Liver (tissue), 9 donors: ENCODE data around the gene RHPN2. TPM values are rescaled to one million over a fixed set of nuclear protein-coding genes. Genes with fewer than 3 reads are reported as not detected.

Experiments used
- DNase-seq: peaks from one replicate; pipeline ENCODE4 v3.0.0-alpha.2; 2017; ENCODE audit warnings: low spot score
- H3K27ac ChIP-seq, 2 donors: one replicate each; pipeline ENCODE4 v1.7.0; 2013; ENCODE audit warnings: inconsistent platforms in 2 of 2, low read length in 2 of 2, control low read depth in 1 of 2, low read depth in 1 of 2, mild to moderate bottlenecking in 1 of 2
- H3K27me3 ChIP-seq, 4 donors: one replicate each; pipeline versions ENCODE4 v1.6.1 to v1.7.0; 2013; ENCODE audit warnings: low read length in 3 of 4, inconsistent platforms in 1 of 4, mild to moderate bottlenecking in 1 of 4, moderate library complexity in 1 of 4; ENCODE audit not compliant: control insufficient read depth in 4 of 4, insufficient read depth in 4 of 4
- H3K36me3 ChIP-seq, 4 donors: one replicate each; pipeline versions ENCODE4 v1.6.1 to v1.7.0; 2013; ENCODE audit warnings: low read length in 3 of 4, mild to moderate bottlenecking in 3 of 4, low read depth in 1 of 4, moderate library complexity in 1 of 4; ENCODE audit not compliant: control insufficient read depth in 4 of 4, insufficient read depth in 3 of 4
- H3K4me1 ChIP-seq, 4 donors: one replicate each; pipeline versions ENCODE4 v1.6.1 to v1.7.0; 2013; ENCODE audit warnings: low read length in 3 of 4, mild to moderate bottlenecking in 3 of 4, moderate library complexity in 1 of 4; ENCODE audit not compliant: control insufficient read depth in 4 of 4, insufficient read depth in 4 of 4
- H3K4me3 ChIP-seq, 3 donors: one replicate each; pipeline versions ENCODE4 v1.6.1 to v1.7.0; 2013; ENCODE audit warnings: low read length in 3 of 3, control low read depth in 1 of 3, low read depth in 1 of 3, mild to moderate bottlenecking in 1 of 3
- H3K9ac ChIP-seq, 2 donors: one replicate each; pipeline ENCODE4 v1.7.0; 2013; ENCODE audit warnings: low read length in 2 of 2, mild to moderate bottlenecking in 2 of 2, moderate library complexity in 2 of 2, control low read depth in 1 of 2, low read depth in 1 of 2
- H3K9me3 ChIP-seq, 4 donors: one replicate each; pipeline versions ENCODE4 v1.6.1 to v1.7.0; 2013; ENCODE audit warnings: low read length in 3 of 4; ENCODE audit not compliant: control insufficient read depth in 4 of 4
- ATF3 ChIP-seq: IDR thresholded peaks from 2 replicates; pipeline ENCODE4 v1.6.1; 2016; ENCODE audit warnings: antibody characterized with exemption
- CTCF ChIP-seq: fragments of 150-350 bp; IDR thresholded peaks from 2 replicates; pipeline ENCODE4 v1.5.1; 2017; ENCODE audit warnings: improper control_type of control experiment, low read depth, low read length; ENCODE audit not compliant: missing input control
- EGR1 ChIP-seq, 2 donors: IDR thresholded peaks; 2 replicates each; pipeline ENCODE4 v1.6.1; 2016 to 2018; ENCODE audit warnings: antibody characterized with exemption in 2 of 2, low read depth in 2 of 2
- FOXA1 ChIP-seq: IDR thresholded peaks from 2 replicates; pipeline ENCODE4 v1.6.1; 2016; ENCODE audit warnings: antibody characterized with exemption
- FOXA2 ChIP-seq: IDR thresholded peaks from 2 replicates; pipeline ENCODE4 v1.6.1; 2016; ENCODE audit warnings: antibody characterized with exemption
- GABPA ChIP-seq, 2 donors: IDR thresholded peaks in 1 of 2; conservative IDR thresholded peaks in 1 of 2; 2 replicates each; pipeline ENCODE4 v1.6.1; 2016; ENCODE audit warnings: antibody characterized with exemption in 2 of 2, mild to moderate bottlenecking in 1 of 2, moderate library complexity in 1 of 2
- HNF4A ChIP-seq, 2 donors: conservative IDR thresholded peaks; 2 replicates each; pipeline ENCODE4 v1.6.1; 2016; ENCODE audit warnings: antibody characterized with exemption in 2 of 2, mild to moderate bottlenecking in 2 of 2
- HNF4G ChIP-seq: IDR thresholded peaks from 2 replicates; pipeline ENCODE4 v1.6.1; 2016; ENCODE audit warnings: antibody characterized with exemption
- JUND ChIP-seq, 2 donors: IDR thresholded peaks; 2 replicates each; pipeline ENCODE4 v1.6.1; 2016; ENCODE audit warnings: antibody characterized with exemption in 2 of 2
- MAX ChIP-seq: IDR thresholded peaks from 2 replicates; pipeline ENCODE4 v1.6.1; 2016; ENCODE audit warnings: antibody characterized with exemption
- NR2F2 ChIP-seq: IDR thresholded peaks from 2 replicates; pipeline ENCODE4 v1.6.1; 2016; ENCODE audit warnings: antibody characterized with exemption
- RAD21 ChIP-seq, 2 donors: IDR thresholded peaks; 2 replicates each; pipeline ENCODE4 v1.6.1; 2016; ENCODE audit warnings: antibody characterized with exemption in 2 of 2, mild to moderate bottlenecking in 2 of 2
- REST ChIP-seq: IDR thresholded peaks from 2 replicates; pipeline ENCODE4 v1.6.1; 2016; ENCODE audit warnings: antibody characterized with exemption, mild to moderate bottlenecking
- RXRA ChIP-seq, 2 donors: IDR thresholded peaks; 2 replicates each; pipeline ENCODE4 v1.6.1; 2017 to 2018; ENCODE audit warnings: antibody characterized with exemption in 2 of 2, mild to moderate bottlenecking in 1 of 2
- SP1 ChIP-seq: IDR thresholded peaks from 2 replicates; pipeline ENCODE4 v1.6.1; 2018; ENCODE audit warnings: antibody characterized with exemption, mild to moderate bottlenecking
- TAF1 ChIP-seq: conservative IDR thresholded peaks from 2 replicates; pipeline ENCODE4 v1.6.1; 2016; ENCODE audit warnings: antibody characterized with exemption, mild to moderate bottlenecking
- YY1 ChIP-seq: IDR thresholded peaks from 2 replicates; pipeline ENCODE4 v1.6.1; 2016; ENCODE audit warnings: antibody characterized with exemption, mild to moderate bottlenecking
- ZBTB33 ChIP-seq: IDR thresholded peaks from 2 replicates; pipeline ENCODE4 v1.6.1; 2016; ENCODE audit warnings: antibody characterized with exemption
- WGBS: extraction: QIAGEN DNeasy Blood & Tissue Kit; methylation state at CpG from one replicate; pipeline ENCODE4 v1.1.7; 2013; 5-methylcytosine and 5-hydroxymethylcytosine counted together
- polyA plus RNA-seq, 2 donors: library from polyadenylated mRNA; stranded (reverse) in 1 of 2; unstranded in 1 of 2; fragments of 200-250 nt in 1 of 2; fragments of >200 nt in 1 of 2; fragmentation: Nextera tagmentation in 1 of 2; extraction: Ambion mirVana in 1 of 2; gene quantifications; one replicate each; pipeline versions ENCODE4 v1.2.1 to v1.2.3, GENCODE V29; 2013 to 2015
- total RNA-seq, 2 donors: library from RNA; depleted of rRNA; stranded (reverse); fragments of >200 nt; gene quantifications; one replicate each; pipeline ENCODE4 v1.2.3, GENCODE V29; 2014
- donor health status: healthy.
- donor health status: healthy.
- donor health status: healthy.
- donor health status: healthy.
- donor health status: healthy.

Gene RHPN2
- total and polyA plus RNA-seq, 4 donors, result 7.6 to 31.5 (median 9.8) TPM

GRCh38 chr19:33000510-33000909 is 64.2 kb downstream of the RHPN2 start:
- H3K36me3 ChIP-seq, result peaks cover 5 to 17% (median 6%) of the 10 kb centered on the region in 4 donors
- no peak for DNase-seq
- no peaks in the 10 kb centered on the region for H3K9me3 ChIP-seq
- 92% methylated on average over 8 of the region's 8 CpGs for WGBS
- peaks cover 1 to 18% (median 10%) of the 10 kb centered on the region in 4 donors for H3K4me1 ChIP-seq
- H3K27ac ChIP-seq, result no peak overlapping the region
- no peak overlapping the region for H3K4me3 ChIP-seq
- TF ChIP-seq HNF4A (conservative IDR thresholded peaks at IDR 0.05) (no peak), RXRA (IDR thresholded peaks at IDR 0.05) (no peak), GABPA (IDR thresholded peaks at IDR 0.05 in 1 of 2, conservative IDR thresholded peaks at IDR 0.05 in 1 of 2) (no peak), ATF3 (no peak), TAF1 (no peak), EGR1 (IDR thresholded peaks at IDR 0.05; ENCODE audit: low read depth in 2 of 2) (no peak), REST (no peak), SP1 (no peak), CTCF (no peak), JUND (IDR thresholded peaks at IDR 0.05) (no peak), FOXA1 (no peak), YY1 (no peak), MAX (no peak), ZBTB33 (no peak), RAD21 (IDR thresholded peaks at IDR 0.05) (no peak), NR2F2 (no peak), FOXA2 (no peak), HNF4G (no peak)
- H3K27me3 ChIP-seq, result no peaks in the 10 kb centered on the region
- no peak overlapping the region for H3K9ac ChIP-seq
